BJ (cell line): Measurements from ENCODE around the gene TRRAP. TPM values are rescaled to one million over a fixed set of nuclear protein-coding genes. Genes with fewer than 3 reads are reported as not detected.
"Not testable (repeated sequence)": the region's sequence is repeated elsewhere in the genome, so short reads cannot be mapped to it uniquely, and the experiment has no call there.

Source experiments
- CTCF ChIA-PET: fragments of 350-600 bp; formaldehyde crosslinking; extraction: SDS; loops from one replicate; lab custom pipeline; 2021; ENCODE audit warnings: antibody characterized with exemption, inconsistent platforms; lab: Yijun Ruan, JAX
- POLR2A ChIA-PET: fragments of 300-600 bp; sonication (Branson Sonifier 250); formaldehyde crosslinking; extraction: SDS; loops from one replicate; lab custom pipeline; 2021; ENCODE audit warnings: antibody characterized with exemption; lab: Charles Lee
- DNase-seq: peaks from one replicate; pipeline ENCODE4 v3.0.0-alpha.2; 2011; ENCODE audit warnings: low read depth
- H3K27me3 ChIP-seq: 2 replicates; pipeline ENCODE4 v1.6.0; 2011; ENCODE audit warnings: low read length; ENCODE audit not compliant: control insufficient read depth, insufficient read depth
- H3K36me3 ChIP-seq: 2 replicates; pipeline ENCODE4 v1.5.1; 2011; ENCODE audit warnings: low read length; ENCODE audit not compliant: control insufficient read depth, insufficient read depth
- H3K4me3 ChIP-seq: 2 replicates; pipeline ENCODE4 v1.5.1; 2011; ENCODE audit warnings: low read depth, mild to moderate bottlenecking, control low read depth, low read length
- polyA plus RNA-seq: library from polyadenylated mRNA; depleted of rRNA; stranded (reverse); fragments of >200 nt; gene quantifications from 2 replicates; pipeline ENCODE4 v1.2.3, GENCODE V29; 2011
- TF ChIP-seq, protein P1 (sequence below): IDR thresholded peaks from 2 replicates; pipeline ENCODE4 v1.5.1; 2011; ENCODE audit warnings: low read depth, mild to moderate bottlenecking, control low read depth, inconsistent platforms, low read length, moderate library complexity; ENCODE audit not compliant: insufficient read depth

Gene TRRAP
- polyA plus RNA-seq, 1 experiment: 17.2 TPM

- TF ChIP-seq, protein P1, sequence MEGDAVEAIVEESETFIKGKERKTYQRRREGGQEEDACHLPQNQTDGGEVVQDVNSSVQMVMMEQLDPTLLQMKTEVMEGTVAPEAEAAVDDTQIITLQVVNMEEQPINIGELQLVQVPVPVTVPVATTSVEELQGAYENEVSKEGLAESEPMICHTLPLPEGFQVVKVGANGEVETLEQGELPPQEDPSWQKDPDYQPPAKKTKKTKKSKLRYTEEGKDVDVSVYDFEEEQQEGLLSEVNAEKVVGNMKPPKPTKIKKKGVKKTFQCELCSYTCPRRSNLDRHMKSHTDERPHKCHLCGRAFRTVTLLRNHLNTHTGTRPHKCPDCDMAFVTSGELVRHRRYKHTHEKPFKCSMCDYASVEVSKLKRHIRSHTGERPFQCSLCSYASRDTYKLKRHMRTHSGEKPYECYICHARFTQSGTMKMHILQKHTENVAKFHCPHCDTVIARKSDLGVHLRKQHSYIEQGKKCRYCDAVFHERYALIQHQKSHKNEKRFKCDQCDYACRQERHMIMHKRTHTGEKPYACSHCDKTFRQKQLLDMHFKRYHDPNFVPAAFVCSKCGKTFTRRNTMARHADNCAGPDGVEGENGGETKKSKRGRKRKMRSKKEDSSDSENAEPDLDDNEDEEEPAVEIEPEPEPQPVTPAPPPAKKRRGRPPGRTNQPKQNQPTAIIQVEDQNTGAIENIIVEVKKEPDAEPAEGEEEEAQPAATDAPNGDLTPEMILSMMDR: peak; percentile 96
- POLR2A ChIA-PET: interaction anchor here (0.7 kb wide), 1 partner anchor 228 kb away, joined by 3 read pairs; no protein-coding TSS in a partner anchor
- Histone ChIP-seq H3K27me3 (peaks cover 7% of the 10 kb centered on the region), H3K36me3 (no peaks in the 10 kb centered on the region), H3K4me3 (no peak overlapping the region)
- CTCF ChIA-PET: interaction anchor here (0.6 to 13.9 kb wide), 31 partner anchors 9 to 820 kb away, joined by 3 to 149 read pairs (median 4); partner anchors contain the start of gene TRRAP
- no peak for DNase-seq
Measured at GRCh38 chr7:98841179-98841997, 36.9 kb upstream of the TRRAP start.

- POLR2A ChIA-PET, H3K36me3 ChIP-seq, H3K4me3 ChIP-seq, H3K27me3 ChIP-seq, DNase-seq: not testable (repeated sequence)
- CTCF ChIA-PET: interaction anchor here (0.6 to 13.9 kb wide), 18 partner anchors 7 to 1134 kb away, joined by 3 to 149 read pairs (median 10); partner anchors contain the start of genes AZGP1 and TRRAP
Measured at GRCh38 chr7:98842552-98842951, 35.8 kb upstream of the TRRAP start.

DNA sequence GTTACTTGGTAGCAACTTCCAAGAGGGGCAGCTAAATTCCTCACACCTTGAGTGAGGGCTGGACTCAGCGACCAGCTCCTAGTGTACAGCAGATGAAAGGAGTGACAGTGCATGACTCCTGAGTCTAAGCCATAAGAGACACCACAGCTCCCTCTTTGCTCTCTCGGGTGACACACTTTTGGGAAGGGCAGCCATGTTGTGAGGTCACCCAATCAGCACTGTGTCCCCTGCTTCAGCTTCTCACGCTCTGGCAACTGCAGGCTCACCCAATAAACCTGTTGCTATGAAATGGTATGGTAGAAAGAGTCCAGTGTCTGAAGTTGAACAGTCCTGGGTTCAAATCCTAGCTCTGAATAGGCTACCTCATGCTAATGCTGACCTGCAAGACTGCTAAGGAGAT is 29.4 kb upstream of the TRRAP start:
- POLR2A ChIA-PET: no interaction called here
- DNase-seq: no peak
- Histone ChIP-seq H3K27me3 (peaks cover 3% of the 10 kb centered on the region; the same call in 1 of the 2 replicates), H3K36me3 (no peaks in the 10 kb centered on the region), H3K4me3 (no peak overlapping the region)
- CTCF ChIA-PET: no interaction called here
- TF ChIP-seq, protein P1: no peak

DNA sequence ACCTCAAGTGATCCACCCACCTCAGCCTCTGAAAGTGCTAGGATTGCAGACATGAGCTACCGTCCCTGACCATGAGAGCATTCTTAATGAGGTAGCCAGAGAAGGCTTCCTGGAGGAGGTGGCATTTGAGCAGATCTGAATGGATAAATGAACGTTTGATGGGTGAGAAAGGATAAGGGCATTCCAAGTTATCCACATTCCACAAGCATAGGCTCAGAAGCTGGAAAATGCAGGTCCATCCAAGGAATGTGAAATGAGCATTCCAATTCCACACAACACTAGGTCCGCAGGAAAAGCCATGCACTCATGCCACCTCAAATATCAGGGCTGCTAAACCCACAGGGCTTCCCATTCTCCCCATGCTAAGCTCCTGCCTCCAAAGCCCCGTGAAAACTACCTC is 25.5 kb upstream of the TRRAP start:
- Histone ChIP-seq H3K4me3 (no peak overlapping the region), H3K27me3 (no peaks in the 10 kb centered on the region), H3K36me3 (no peaks in the 10 kb centered on the region)
- TF ChIP-seq, protein P1: no peak
- POLR2A ChIA-PET: no interaction called here
- CTCF ChIA-PET: interaction anchor here (0.9 to 5.1 kb wide), 4 partner anchors 11 to 26 kb away, joined by 3 to 34 read pairs (median 4); partner anchors contain the start of gene TRRAP
- no peak for DNase-seq

GRCh38 chr7:98855610-98856422 is 22.5 kb upstream of the TRRAP start:
- no peak for DNase-seq
- Histone ChIP-seq H3K4me3 (no peak overlapping the region), H3K36me3 (no peaks in the 10 kb centered on the region), H3K27me3 (no peaks in the 10 kb centered on the region)
- ChIA-PET CTCF (interaction anchor here (2.3 to 5.1 kb wide), 2 partner anchors 14 to 22 kb away, joined by 8 to 34 read pairs; partner anchors contain the start of gene TRRAP), POLR2A (no interaction called here)
- TF ChIP-seq, protein P1: no peak
